HG03196 (cell line): ENCODE results near the gene NOL12.

Source experiments
- ATAC-seq: cut with Tn5 transposase; IDR thresholded peaks from one replicate; pipeline ENCODE4 v1.9.1; 2021; ENCODE audit not compliant: unreplicated experiment

Gene NOL12

DNA sequence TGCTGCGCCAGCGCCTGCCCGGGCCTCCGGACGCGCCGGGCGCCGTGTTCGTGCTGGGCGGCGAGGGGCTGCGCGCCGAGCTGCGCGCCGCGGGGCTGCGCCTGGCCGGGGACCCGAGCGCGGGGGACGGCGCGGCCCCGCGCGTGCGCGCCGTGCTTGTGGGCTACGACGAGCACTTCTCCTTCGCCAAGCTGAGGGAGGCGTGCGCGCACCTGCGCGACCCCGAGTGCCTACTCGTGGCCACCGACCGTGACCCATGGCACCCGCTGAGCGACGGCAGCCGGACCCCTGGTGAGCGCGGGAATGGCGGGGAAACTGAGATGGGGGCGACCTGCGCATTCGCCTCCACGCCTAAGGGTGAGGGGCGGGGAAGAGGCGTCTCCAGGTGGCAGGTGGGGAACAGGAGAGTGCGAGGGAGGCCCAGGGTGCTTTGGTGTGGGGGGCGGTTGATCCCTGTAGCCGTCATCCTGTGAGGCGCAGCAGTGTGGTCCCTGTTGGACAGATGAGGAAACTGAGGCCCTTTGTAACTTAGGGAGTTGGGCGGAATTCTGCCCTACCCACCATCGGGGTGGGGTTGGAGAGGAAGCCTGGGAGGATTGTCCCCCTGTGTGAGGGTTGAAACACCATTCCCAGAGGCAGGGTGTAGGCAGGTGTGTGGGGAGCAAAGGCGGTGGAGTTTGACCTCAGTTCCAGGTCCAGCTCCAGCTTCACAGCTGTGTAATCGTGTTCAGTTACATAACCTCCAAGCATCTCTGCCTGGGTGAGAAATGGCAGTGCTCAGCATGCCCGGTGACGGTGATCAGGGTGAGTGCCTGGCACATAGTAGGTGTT, 26.9 kb upstream of the NOL12 start:
- ATAC-seq: no peak

DNA sequence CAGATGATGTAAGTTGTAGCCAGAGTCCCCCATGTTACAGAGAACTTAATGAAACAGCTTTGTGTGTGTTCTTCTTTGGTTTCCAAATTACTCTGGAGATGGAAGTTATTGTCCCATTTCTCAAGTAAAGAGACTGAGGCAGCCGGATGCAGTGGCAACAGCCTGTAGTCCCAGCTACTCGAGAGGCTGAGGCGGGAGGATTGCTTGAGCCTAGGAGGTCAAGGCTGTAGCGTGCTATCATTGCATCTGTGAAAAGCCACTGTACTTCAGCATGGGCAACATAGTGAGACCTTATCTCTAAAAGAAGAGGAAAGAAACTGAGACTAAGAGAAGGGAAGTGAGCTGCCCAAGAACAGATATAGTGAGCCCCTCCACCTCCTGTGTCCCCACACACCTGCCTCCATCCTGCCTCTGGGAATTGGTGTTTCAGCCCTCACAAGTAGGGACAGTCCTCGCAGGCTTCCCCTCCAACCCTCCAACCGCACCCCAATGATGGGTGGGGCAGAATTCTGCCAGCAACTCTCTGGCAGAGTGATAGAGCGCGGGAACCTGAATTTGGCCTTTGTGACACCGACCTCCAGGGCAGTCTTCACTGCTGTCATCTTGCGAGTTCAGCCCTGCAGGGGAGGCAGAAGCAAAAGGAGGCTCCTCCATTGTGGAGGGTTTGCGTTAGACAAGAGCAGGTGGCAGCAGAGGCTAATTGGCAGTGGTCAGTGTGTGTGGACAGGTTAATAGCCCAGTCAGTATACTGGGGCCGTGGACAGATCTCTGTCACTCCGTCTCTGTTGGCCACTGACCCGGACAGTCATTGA, 26.0 kb upstream of the NOL12 start:
- no peak for ATAC-seq

DNA sequence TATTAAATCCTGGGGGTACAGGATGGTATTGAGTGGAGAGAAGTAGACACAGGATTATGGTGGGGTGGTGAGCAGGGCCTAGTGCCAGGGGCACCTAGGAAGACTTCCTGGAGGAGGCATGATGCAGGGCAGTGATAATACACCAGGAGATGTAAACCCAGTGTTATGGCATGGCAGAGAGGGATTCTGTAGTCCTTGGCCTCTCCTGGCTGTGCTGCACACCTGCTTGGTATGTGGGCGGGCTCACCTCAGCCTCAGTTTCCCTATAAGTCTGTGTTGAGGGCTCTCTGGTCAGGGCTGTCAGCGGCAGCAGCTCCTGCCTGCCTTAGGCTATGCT, 25.5 kb upstream of the NOL12 start:
- ATAC-seq: no peak

DNA sequence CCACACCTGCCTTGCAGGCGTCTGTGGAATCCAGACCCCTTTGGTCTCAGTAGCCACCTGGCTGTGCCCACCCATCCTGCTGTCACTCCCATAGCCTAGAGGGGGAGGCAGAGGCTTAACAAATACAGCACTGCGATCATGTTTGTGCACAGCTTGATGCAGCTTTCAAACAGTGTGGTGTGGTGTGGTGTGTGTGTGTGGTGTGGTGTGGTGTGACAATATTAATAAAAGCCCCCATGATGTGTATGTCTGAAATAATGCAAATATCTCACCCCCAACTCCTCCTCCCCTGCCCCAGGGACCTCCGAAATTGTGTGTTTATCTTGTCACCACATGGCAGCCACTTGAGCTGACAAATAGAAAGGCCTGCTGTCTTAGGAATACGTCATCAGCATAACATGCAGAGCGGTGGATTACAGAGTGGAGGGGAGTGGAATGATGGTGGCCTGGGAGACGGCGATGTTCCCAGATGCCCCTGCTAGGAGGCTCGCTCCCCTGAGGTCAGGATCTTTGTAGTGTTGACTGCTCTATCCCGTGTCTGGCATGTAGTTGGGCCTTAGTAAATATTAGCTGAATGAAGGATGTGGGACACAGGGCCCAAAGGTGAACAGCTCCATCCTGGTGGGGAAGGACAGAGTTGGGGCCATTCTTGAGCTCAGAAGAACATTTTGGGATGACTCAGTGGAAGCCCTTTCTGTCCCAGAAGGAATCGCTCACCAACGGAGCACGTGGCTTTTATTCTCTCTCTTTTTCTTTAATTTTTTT, 24.8 kb upstream of the NOL12 start:
- no peak for ATAC-seq

DNA sequence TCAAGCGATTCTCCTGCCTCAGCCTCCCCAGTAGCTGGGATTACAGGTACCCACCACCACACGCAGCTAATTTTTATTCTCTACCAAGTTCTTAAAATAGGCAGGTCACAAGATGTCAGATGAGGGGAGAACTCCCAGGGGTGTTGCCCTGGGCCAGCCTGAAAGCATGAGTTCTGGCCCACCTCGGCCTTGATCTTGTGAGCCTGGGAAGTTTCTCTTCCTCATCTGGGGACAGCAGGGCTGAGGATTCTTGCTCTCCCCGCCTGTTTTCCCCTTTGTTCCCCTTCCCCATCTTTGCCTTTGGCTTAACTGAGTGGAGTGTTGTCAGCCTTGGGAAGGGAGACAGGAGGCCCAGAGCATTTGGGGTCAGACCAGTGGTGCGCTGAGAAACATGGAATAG, 24.1 kb upstream of the NOL12 start:
- ATAC-seq: no peak

DNA sequence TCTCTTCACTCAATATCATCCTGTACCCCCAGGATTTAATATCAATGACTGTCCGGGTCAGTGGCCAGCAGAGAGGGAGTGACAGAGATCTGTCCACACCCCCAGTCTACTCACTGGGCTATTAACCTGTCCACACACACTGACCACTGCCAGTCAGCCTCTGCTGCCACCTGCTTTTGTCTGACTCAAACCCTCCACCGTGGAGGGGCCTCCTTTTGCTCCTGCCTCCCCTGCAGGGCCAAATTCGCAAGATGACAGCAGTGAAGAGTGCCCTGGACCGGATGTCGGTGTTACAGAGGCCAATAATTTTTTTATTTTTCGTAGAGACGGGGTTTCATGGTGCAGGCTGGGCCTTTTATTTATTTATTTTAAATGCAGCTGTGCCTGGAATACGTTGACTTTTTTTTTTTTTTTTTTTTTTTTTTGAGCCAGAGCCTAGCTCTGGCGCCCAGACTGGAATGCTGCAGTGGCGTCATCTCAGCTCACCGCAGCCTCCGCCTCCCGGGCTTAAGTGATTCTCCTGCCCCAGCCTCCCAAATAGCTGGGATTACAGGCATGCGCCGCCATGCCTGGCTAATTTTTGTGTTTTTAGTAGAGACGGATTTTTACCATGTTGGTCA, 22.5 kb upstream of the NOL12 start:
- no peak for ATAC-seq

DNA sequence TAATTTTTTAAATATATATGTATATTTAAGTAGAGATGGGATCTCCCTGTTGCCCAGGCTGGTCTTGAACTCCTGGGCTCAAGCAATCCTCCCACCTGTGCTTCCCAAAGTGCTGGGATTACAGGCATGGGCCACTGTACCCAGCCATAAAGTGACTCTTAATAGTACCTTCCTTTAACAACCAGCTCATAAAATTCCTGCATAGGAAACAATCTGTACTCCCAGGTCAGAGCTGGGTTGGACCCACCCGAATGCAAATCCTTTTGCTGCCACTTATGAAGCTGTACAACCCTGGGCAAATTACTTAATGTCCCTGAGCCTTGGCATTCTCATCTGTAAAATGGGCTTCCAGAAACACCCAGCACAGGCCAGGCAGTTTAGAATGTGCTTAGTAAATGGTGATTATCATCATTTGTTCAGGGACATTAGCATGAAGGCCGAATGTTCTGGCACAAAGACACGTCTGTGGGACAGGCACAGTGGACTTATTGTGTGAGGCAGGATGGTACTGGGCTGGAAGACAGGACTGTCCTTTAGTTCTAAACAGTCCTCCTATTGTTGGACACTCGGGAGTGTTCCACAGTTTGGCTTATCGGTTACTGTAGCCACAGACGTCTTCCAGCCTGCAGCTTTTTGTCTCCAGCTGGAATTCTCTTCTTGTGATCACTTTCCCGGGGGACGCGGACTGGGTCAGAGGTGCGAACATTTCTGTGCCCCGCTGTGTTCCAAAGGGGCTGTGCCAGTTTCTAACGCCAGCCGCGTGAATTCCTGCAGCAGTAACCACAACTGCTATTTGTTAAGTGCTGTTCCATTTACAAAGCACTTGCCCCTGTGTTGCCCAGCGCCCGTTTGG, 21.7 kb upstream of the NOL12 start:
- no peak for ATAC-seq

DNA sequence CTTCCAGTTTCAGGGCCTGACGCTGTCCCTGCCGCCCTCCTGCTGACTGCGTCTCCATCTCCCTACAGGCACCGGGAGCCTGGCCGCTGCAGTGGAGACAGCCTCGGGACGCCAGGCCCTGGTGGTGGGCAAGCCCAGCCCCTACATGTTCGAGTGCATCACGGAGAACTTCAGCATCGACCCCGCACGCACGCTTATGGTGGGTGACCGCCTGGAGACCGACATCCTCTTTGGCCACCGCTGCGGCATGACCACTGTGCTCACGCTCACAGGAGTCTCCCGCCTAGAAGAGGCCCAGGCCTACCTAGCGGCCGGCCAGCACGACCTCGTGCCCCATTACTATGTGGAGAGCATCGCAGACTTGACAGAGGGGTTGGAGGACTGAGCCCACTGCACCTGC, 20.7 kb upstream of the NOL12 start:
- no peak for ATAC-seq

DNA sequence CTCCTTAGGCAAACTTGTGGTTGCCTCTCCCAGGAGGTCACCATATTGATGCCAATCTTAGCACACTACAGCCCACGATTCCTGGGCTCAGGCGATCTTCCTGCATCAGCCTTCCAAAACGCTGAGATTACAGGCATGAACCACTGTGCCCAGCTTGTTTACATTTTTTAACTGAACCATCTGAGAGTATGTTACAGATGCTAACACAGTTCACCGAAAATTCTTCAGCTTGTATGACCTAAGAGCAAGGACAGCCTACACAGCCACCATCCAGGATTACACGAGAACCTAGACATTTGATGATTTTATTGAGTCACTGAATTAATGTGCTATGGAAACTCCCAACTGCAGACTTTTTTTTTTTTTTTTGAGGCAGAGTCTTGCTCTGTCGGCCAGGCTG, 16.6 kb upstream of the NOL12 start:
- ATAC-seq: no peak

DNA sequence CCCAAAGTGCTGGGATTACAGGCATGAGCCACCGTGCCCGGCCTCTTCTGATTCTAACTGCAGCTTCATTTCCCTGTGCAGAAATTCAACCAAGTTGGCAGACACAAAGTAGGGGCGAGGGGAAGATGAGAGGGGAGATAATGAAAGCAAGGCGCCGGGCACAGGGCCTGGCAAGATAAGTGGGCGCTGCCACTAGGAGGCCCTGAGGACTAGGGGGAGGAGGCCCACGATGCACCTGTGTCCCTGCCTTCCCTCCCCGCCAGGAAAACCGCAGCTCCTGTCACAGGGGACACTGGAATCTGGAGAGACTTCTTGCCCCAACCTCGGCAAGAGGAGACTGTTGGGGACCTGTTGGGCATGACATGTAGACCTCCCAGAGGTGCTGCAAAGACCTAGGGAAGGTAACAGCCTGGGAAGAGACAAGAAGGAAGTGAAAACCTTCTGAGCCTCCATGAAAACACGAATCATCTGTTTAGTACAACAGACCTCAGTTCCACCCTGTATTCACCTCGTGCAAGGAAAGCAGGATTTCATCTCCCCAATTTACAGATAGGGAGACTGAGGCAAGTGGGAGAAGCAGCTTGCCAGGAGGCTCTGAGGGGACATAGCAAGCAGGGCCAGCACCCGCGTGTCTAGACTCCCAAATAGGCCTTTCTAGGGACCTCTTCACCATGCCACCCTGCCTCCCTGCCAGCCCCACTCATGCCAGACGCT, 13.8 kb upstream of the NOL12 start:
- ATAC-seq: no peak

DNA sequence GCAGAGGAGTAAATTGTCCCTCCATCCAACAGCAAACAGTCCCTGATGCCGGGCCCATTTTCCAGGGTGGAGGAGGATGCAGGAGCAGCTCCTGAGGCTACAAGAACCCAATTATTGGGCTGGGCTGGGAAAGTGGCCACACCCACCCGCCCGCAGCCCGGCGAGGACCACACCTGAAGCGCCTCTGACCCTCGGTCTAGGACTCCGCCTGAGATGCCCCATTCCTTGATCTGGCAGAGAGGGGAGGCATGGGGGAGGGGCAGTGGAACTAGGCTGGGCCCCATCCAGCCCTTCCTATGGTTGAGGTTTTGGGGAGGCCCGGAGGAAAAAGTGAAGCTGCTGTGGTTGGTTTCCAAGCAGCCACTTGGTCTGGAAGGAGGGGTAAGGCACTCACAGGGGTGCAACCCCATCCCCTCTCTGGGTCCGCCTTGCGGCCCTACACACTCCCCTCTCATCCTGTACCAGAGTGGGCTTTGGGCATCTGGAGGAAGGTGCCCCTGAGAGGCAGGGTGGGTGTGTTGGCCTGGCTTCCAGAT, 13.2 kb upstream of the NOL12 start:
- ATAC-seq: no peak

DNA sequence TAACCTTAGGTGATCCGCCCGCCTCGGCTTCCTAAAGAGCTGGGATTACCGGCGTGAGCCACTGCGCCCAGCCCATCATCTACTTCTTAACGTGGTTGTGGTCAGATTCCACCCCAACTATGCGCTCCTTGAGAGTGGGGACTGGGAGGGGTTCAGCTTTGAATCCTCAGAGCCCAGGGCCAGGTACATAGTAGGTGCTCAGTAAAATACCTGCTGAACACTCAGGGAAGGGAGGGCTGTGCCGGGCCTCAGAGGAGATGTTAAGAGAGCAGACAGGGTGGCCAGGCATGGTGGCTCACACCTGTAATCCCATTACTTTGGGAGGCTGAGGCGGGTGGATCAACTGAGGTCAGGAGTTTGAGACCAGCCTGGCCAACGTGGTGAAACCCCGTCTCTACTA, 11.9 kb upstream of the NOL12 start:
- ATAC-seq: no peak

DNA sequence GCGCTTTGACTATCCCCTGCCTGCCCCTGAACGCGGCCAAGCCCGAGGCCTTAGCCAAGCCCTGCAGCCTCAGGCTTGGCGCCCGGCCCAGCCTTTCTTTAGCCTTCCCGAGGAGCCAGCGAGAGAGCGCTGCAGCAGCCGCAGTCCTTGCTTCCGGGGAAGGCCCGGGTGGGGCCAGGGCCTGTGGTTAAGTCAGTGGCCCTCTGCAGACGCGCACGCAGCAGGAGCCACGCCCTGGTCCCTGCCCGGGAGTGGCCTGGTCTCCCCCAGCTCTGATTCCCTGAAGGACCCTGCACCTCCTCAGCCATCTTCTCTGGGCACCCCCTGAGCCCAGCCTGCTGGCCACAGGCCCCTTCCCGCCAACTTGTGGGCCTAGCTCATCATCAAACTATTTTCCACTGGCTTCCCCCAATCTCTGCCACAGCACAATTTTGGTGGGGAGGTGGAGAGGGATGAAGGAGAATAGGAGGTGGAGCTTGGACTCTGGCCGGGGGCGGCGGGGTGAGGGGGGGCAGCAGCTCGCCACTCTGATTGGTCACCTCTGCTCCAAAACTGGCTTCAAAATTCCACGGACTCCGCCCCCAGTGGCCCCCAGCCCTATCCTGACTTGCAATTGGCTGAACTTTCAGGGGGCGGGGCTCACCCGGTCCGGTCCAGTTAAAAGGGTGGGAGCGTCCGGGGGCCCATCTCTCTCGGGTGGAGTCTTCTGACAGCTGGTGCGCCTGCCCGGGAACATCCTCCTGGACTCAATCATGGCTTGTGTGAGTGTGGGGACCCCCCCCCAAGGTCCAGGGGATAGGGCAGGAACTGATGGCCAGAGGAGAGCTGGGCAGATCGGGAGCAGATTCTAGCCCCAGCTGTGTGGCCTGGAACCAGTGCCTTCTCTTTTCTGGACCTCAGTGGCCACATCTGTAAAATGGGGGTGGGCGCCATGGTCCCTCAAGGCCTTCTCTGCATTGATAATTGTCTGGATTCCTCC, 10.9 kb upstream of the NOL12 start, which contains the start of gene LGALS1:
LGALS1 (plus strand) TSS at position 686 of the 979 bp plus-strand sequence; CDS start at position 753, 67 bp downstream.
- peak; percentile 45 for ATAC-seq

DNA sequence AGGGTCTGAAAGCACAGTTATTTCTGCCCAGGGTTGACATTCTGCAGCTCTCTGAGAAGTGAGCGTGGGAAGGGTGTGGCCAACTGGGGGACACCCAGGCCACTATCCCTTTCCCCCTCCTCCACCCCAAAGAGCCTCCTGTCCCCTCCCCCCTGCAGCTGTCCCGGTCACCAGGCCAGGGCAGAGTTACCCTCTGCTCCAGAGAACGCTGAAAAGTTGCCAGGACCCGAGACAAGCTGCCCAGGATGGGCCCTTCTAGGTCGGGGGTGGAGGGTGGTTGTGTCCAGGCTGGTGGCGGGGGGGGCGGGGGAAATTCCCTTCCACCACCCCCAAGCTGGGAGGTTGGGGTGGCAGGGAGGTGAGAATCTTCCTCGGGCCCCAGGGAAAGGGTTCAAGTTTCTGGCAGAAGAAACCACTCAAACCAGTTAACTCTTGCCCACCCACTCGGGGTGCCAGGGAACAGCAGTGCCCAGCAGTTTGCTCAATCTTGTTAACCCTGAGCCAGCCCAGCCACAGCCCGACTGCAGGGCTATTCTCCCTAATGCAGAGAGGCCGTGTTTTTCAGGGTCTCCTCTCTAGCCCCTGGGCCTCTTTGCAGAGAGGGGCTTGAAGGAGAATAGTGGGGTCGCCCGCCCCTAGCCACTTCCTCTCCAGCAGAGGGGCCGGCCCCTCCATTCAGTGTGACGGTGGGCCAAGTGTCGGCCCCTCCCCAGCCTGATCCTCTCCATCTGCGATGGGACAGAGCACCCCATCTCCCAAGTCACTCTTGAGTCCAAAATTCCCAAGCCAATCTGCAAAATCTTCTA, 10.0 kb upstream of the NOL12 start:
- ATAC-seq: peak; percentile 10

DNA sequence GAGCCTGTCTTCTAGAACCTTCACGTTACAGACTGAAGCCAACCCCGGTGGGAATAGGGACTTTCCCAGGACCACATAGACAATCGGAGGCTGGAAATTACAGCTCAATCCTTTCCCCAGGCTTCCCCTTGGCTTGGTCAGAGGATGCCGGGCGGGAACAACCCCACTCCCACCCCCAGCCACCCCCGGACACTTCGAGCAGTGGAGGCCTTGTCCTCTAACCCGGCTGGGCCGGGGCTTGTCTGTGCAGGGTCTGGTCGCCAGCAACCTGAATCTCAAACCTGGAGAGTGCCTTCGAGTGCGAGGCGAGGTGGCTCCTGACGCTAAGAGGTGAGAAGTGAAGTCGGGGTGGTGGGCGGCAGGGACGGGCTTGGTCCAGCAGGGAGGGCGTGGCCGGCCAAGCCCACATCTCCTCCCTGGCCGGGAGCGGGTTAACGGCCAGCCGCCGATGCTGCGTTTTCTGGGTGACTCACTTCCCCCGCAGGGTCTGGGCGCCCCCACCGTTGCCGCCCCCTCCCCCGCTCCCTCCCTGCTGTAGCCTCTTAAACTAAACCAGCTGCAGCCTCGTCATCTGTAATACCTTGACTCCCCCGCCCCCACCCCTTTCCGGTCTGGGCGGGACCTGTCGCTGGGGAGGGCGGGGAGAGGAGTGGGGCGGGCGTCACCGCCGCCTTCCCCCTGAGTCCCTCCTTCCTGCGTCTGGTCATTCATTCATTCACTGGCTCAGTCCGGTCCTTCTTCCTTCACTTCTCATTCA, 9.2 kb upstream of the NOL12 start:
- ATAC-seq: peak; percentile 38

DNA sequence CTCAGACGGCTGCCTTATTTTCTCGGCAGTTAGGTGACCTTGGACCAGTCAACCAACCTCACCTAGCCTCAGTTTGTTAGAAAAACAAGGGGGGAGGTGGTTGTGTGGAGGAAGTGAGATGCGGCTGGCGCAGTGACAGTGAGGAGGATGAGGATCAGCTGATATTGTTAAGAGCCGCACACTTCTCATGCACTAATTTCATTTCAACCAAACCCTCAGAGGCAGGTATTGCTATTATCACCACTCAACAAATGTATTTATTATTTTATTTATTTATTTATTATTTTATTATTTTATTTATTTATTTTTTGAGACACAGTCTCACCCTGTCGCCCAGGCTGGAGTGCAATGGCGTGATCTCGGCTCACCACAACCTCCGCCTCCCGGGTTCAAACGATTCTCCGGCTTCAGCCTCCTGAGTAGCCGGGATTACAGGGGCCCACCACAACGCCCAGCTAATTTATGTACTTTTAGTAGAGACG, 8.6 kb upstream of the NOL12 start:
- no peak for ATAC-seq
